CD4-positive, alpha-beta T cell treated with Interleukin-10 for 1 hour (primary cell): Measurements from ENCODE around the gene ADGRV1.
"Not testable (repeated sequence)": the region's sequence is repeated elsewhere in the genome, so short reads cannot be mapped to it uniquely, and the experiment has no call there.

Experiments
- DNase-seq: peaks from one replicate; pipeline ENCODE4 v3.0.0-alpha.2; 2020

ADGRV1 gene

DNA sequence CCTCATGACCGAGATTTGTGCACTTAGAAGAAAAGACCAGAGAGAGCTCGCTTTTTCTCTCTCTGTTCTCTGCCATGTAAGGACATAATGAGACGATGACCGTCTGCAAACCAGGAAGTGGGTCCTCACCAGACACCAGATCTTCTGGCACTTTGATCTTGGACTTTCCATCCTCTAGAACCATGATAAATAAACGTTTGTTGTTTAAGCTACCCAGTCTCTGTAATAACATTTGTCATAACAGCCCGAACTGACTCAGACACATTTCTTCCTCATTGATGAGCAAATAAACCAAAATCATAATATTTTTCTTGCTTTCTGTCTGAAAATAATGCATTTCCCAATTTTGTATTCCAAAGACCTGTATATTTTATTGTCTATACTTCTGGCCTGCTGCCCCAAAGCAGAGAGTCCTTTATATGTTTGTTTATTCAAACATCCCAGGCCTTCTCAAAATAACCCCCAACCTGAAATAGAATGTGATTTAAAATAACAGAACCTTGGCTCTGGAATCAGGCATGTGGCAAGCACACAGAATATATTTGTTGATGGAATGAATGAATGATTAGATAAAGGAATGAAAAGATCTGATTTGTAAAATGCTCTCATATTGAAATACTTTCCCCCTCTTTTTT, 396.5 kb downstream of the ADGRV1 start:
- no peak for DNase-seq

DNA sequence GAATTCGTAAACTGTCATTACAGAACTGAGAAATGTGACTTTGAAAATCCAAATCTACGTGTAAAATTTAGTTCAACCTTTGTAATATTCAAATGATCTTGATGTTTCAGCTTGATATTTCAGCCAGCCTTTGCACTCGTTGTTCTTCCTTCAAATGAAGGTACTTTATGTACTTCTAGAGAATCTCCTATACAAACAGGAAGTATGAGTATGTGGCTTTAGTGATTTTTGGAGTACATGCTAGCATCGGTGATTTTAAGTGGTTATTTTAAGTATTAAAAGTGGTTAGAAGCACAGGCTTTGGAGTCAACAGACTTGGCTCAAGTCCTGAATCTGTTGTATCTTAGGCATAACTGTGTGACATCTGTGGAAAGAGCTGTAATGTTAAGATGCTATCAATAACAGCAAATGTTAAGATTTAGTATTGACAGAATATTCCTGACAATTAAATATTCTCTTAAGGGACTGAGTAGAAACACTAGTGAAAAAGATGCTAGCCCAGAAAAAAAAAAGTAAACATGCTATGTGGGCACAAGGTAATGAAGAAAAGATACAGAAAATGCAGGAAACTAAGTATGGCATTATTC, 398.0 kb downstream of the ADGRV1 start:
- DNase-seq: no peak

DNA sequence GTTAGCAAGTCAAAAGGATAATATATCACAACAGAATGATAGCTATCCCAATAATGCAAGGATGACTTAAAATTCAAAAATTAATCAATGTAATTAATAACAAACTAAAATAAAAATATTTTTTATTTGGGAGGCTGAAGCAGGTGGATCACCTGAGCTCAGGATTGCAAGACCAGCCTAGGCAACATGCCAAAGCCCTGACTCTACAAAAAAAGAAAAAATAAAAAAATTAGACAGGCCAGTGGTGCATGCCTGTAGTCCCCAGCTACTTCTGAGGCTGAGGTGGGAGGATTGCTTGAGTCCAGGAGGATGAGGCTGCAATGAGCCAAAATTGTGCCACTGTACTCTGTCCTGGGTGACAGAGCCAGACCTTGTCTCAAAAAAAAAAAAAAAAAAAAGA, 399.3 kb downstream of the ADGRV1 start:
- DNase-seq: no peak

DNA sequence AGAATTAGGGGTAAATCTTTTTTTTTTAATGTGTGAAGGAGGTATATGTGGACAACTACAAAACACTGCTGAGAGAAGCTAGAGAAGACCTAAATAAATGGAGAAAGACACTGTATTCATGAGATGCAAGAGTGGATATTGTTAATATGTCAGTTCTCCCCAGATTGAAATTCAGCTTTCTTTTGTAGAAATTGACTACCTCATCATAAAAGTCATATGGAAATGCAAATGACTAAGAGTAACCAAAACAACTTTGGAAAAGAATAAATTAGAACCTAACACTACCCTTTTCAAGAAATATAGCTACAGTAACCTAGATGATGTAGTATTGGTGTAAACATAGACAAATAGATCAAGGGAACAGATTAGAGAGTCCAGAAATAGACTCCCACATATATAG, 400.7 kb downstream of the ADGRV1 start:
- DNase-seq: no peak

DNA sequence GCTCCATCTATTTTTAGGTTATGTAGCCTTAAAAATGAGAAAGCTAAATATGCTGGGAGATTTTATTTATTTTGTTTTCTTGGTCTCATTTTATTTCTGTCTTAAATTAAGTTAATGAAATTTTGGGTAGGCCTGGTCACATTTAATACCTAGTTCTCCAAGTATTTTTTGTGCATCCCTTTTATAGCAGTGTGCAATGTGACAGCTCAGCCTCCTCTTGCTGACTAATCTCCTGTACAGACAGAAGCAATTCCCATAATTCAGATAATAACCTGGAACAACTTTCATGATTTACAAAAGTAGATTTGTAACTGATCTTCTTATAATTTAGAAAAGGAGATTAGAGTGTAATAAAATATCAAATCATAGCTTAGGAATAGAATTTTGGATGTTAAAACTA, 403.9 kb downstream of the ADGRV1 start:
- no peak for DNase-seq

DNA sequence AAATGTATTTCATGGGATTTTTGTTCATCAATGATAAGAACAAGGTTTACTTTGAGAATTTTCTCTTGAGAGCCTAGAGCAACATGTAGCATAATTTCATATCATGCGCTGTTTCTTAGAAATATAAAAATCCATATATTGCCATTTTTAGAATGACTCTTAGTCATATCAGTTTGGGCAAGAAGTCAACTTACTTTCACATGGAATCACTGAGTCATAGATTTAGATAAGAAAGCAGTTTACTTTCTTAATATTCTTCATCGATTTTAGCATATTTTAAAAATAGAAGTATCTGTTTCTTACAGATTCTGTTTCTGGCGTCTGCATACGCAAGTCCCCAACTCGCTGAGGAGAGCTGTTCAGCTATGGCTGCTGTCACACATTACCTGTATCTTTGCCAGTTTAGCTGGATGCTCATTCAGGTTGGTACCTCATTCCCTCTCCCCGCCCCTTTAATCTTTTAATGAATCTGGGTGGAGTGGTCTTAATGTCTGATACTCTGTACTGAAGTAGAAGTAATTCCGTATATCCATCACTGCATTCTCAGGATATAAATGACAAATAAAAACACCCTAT, 406.6 kb downstream of the ADGRV1 start:
- DNase-seq: no peak

DNA sequence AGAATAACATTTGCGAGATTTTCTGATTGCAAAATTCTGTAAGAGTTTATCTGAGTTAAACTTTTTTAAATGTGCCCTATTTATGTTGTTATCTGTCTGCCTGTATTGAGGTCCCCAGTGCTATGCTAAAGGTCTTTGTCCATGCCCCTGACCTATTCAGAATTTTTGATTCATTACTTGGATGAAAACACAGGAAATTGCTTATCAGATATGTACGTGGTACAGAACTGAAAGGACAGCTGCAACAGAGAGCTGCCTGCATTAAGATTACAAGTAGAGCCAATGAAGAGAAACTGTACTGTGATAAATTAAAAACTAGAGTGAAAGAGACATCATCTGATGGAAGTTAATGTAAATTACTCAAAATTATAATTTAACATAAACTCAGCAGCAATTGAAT, 408.8 kb downstream of the ADGRV1 start:
- DNase-seq: no peak

DNA sequence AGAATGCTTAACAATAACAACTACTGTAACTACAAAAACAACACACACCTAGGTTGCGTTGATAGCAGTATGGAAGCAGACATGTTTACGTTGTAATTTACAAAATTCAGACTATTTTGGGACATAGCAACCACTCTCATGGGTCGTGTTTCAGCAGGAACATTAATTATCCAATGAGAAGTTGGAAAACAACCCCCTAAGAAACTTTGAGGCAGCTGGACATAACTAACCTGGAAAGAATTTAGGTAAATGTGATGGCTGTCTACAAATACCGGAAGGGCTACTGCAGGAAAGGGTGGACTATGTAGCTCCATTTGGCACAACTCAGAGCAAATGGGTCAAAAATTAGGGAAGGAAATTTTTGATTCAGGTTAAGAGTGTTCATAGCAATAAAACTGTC, 409.3 kb downstream of the ADGRV1 start:
- DNase-seq: no peak

DNA sequence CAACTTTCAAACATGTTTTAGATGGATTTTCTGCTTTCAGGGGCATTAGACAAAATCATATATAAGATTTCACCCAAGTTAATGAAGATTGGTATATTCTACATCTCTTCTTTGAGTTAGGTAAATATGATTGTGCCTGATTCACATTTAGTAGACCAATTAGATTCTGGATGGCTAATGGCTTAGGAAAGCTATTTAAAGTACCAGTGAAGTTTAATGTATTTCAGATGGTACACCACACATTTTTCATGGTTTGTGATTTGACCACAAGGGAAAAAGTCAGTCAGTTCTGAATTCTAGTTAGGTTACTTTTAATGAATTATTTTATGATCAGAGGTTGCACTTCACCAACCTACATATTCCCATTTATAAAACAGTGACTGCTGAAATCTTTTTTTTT, 409.7 kb downstream of the ADGRV1 start:
- DNase-seq: no peak

DNA sequence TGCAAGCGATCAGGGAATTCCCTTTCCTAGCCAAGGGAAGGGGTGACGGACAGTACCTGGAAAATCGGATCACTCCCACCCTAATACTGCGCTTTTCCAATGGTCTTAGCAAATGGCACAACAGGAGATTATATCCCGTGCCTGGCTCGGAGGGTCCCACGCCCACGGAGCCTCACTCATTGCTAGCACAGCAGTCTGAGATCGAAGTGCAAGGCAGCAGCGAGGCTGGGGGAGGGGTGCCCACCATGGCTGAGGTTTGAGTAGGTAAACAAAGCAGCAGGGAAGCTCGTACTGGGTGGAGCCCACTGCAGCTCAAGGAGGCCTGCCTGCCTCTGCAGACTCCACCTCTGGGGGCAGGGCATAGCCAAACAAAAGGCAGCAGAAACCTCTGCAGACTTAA, 411.3 kb downstream of the ADGRV1 start:
- not testable (repeated sequence) for DNase-seq

DNA sequence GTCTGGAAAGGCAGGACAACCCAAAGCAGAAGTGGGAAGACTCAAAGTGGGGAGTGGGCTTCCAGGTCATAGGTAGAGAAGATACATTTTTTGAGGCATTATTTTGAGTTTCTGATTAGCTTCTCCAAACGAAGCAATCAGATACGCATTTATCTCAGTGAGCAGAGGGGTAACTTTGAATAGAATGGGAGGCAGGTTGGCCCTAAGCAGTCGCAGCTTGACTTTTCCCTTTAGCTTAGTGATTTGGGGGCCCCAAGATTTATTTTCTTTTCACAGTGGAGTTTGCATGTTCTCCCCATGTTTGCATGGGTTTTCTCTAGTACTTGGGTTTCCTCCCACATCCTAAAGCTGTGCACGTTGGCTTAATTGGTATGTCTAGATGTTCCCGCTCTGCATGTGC, 422.6 kb downstream of the ADGRV1 start:
- no peak for DNase-seq

DNA sequence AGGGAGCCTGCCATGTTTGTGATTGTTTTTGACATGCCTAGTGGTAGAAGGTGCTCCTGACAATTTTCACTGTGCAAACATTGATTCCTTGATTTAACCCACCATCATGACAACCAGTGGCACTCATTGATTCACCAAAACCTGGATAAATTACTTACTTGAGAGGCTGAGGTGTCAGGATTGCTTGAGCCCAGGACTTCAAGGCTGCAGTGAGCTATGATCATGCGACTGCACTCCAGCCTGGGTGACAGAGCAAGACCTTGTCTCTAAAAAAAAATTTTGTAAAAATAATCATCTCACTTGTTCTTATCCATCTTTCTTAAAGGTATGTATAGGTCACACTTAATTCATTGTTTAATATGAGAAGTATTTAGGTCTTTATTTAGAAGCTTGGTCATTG, 423.2 kb downstream of the ADGRV1 start:
- no peak for DNase-seq

DNA sequence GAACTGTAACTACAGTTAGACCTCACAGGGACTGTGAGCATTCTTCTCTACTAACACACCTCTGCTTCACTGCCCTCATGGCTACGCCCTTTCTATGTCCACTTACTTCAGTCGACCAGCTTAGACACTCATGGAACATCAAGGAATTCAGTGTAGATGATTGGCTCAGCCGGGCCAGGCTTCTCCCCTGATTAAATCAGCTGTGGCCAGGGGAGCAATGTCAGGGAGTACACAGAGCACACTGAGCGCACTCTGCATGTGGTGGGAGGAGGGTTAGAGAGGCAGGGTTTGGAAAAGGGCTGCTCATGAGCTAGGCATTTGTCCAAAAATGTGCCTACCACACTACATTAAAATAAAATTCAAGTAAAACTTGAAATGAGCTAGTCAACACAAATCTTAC, 424.0 kb downstream of the ADGRV1 start:
- DNase-seq: no peak

DNA sequence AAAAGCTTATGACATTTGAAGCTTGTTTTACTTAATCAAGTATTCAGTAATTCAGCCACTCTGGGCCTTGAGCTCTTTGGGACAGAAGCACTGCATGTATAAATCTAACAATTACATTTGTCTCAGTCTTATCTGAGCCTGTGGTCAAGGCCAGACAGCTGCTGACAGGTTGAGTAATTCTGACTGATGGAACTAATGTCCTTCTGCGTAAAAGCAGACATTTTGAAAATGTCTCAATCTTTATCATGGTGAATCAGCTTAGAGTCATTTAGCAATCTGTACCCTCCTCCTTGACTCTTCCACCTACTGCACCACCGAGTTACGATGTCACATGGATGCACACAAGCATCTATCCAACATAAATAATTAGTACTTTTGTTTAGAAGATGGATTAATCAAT, 424.6 kb downstream of the ADGRV1 start:
- no peak for DNase-seq

DNA sequence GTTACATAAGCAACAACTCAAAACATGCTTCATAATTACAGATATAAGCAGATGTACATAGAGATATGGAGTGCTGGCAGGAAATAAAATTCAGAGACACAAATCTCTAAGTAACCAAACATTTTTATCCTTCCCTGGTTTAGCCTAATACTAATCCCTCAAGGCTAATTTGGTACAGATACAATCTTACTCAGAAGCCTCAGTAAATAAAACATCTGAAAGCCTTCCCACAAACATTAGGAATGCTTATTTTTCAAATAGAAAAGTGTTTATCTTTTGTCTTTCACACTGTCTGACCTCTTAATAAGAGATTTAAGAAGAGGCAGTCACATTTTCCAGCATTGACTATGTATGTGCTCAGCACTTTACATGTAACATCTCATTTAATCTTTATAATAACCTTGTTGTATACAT, 425.1 kb downstream of the ADGRV1 start:
- DNase-seq: no peak

DNA sequence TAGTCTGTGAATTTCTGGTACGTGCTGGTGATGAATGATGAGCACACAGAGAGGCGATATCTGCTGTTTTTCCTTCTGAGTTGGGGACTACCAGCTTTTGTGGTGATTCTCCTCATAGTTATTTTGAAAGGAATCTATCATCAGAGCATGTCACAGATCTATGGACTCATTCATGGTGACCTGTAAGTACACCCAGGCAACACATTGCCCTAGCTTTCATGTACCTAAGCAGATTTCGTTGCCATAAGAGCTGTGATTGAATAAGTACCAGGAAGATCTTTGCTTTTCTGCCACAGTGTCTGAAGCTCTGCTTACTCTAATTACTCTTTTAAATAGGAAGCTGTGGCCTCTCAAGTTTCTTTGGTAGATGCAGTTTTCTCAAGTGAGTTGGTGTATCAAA, 426.7 kb downstream of the ADGRV1 start:
- DNase-seq: no peak

DNA sequence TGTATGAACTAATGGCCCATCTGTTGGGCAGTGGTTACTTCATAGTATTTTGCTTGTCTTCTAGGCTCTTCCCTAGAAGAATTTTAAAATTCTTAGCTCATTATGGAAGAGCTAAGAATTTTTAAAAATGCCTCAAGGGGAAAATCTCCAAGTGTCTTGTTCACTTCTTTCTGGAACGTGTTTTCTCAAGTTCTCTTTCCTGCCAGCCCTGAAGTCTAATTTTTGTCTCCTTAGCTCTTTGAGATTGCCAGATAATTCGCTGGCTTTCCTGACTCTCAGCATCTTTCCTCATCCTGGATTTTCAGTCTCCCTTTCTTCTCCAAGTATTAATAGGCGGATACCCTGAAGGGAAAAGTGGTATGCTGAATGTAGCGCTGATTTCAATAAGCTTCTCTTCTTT, 429.1 kb downstream of the ADGRV1 start:
- DNase-seq: no peak

DNA sequence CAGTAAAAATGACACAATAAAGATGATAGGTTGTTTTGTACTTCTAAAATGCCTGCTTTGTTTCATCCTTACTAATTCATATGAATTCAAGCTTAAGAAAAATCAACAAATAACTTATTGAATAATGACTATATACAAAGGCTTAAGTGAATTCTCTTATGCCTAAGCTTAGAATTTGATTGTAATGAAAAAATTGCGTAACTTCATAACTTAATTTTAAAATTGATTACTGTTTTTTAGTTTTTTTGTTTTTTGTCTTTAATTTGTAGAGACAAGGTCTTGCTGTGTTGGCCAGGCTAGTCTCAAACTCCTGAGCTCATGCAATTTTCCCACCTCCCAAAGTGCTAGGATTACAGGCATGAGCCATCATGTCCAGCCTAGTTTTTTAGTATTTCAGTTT, 432.6 kb downstream of the ADGRV1 start:
- DNase-seq: no peak

DNA sequence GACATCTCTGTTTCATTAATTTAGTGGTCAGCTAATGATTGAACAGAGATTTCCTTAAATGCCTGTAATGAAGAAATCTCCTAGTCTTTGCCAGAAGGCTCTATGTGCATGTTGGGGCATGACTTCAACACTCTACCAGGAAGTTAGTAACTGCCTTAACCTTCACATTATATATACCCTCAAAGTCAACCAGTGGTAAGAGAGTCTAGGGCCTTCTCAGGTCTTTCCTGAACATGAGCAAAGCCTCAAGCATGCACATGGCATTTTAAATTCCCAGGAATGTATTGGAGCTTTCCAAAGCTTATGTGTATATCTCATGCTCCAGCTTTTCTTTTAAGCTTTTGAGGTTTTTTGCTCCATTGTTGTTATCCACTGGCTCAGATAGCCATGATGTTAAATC, 436.2 kb downstream of the ADGRV1 start:
- no peak for DNase-seq

DNA sequence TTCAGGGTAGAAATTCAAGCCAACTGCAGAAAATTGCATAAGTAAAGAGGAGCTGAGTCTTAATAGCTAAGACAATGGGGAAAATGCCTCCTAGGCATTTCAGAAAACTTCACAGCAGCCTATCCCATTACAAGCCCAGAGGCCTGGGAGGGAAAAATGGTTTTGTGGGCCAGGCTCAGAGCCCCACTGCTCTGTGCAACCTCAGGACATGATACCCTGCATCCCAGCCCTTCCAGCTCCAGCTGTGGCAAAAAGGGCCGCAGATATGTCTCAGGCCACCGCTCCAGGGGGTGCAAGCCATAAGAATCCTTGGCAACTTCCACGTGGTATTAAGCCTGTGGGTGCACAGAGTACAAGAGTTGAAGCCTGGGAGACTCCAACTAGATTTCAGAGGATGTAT, 437.5 kb downstream of the ADGRV1 start:
- DNase-seq: no peak

DNA sequence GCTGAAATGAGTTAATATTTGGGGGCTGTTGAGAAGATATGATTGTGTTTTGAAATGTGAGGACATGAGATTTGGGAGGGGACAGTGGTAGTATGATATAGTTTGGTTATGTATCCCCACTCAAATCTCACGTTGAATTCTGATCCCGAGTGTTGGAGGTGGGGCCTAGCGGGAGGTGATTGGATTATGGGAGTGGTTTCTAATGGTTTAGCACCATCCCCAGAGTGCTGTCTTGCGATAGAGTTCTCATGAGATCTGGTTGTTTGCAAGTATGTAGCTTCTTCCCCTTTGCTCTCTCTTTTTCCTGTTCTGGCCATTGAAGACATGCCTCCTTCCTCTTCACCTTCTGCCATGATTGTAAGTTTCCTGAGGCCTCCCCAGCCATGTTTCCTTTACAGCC, 438.5 kb downstream of the ADGRV1 start:
- DNase-seq: no peak

DNA sequence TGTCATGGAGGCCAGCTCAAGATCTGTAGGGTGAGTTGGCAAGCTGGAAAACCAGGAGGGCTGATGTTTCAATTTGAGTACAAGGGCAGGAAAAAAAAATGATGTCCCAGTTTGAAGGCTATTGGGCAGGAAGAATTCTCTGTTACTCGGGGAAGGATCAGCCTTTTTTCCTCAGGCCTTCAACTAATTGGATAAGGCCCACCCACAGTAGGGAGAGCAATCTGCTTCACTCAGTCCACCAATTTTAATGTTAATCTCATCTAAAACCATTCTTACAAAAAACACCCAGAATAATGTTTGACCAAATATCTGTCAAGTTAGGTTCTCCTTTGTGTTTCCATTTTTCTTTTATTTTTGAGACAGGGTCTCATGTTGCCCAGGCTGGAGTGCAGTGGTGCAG, 442.1 kb downstream of the ADGRV1 start:
- no peak for DNase-seq

DNA sequence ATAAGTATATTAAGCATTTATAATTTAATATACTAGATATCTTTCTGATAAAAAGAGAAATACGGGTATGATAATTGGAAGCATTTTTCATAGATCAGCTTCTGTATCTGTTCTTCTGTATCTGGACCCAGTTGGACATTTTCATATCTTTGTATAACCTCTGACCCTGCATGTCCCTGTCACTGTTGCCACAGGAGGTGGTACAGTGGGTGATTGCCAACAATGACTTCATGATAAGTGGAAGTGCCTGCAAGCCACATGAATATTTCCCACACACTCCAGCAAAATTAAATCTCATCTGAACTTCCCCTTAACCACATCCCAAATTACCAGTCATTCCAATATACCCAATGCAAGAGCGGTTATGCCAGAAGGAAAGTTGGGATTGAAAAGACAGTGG, 448.1 kb downstream of the ADGRV1 start:
- DNase-seq: no peak

DNA sequence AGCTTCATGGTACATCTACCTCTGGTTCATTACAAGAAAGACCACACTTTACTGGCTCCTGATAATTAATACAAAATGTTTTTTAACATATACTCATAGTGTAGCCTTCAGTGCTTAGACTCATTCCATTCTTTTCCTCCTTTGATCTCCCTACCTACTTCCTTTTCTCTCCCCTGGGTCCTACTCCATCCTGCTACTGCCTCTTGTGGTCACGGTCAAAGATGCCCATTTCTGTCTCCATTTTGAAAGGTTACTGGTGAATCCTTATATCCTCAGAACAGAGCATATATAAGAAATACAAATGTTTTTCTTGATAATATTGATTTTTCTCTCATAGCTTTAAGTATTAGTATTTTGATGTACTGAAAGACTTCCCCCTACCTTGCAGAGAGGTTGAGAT, 448.7 kb downstream of the ADGRV1 start:
- DNase-seq: no peak

DNA sequence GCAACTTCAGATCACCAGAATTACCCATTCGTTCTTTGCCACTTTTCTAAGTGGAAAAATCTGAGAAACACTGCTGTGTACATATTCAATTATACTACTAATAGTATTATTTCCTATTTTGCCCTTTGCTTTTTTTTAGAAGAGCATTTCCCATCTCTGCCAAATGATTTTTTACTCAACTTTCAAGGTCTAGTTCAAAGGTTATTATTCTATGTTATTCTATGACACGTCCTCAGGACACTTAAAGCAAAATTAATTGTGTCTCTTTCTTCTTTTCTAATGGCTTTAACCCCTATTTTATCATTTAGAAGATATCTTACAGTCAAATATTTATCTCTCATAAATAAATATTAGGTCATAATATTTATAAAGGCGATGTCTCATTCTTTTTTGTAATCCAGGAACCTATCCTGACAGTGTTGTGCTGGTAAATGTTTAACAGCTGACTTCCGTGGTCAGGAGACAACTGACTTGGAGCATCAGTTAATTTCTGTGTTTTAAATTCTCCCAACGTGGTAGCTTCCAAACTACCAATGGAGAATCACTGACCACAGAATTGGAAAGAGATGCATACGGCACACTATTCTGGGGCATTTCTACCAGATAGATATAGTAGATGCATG, 449.3 kb downstream of the ADGRV1 start:
- DNase-seq: no peak
